ENCODE data around the gene LRP1B.

The LRP1B gene

DNA sequence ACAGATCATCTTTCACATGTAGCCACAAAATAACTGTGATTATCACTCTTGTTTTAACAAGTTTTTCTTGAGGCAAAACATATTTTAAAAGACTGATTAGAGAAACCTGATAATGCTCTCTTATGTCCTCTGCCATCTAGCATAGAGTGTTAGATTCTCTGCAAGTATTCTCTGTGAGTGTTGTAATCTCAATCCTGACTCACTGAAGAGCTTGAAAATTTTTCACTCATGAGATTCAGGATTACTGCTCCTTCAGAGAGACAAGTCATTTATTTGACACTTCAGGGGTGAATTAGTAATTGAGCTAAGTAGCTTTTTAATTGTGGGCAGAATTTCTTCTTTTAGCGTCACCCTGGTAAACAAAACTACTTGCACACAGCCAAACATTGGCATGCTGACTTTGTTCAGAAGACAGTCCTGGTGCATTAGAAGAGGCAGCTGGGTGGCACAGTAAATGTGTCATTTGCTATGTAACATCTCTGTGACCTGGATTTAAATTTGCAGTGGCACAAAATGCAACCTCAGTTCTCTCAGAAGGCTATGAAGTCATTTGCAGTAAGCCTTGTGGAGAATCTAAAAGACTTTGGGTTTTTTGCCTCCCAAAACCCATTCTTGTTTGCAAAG is 172.9 kb downstream of the LRP1B start:
- no peaks in the 10 kb centered on the region for H3K36me3 ChIP-seq (ENCODE audit: insufficient read depth)
- no peak overlapping the region for H3K4me3 ChIP-seq (IDR thresholded peaks at IDR 0.05; ENCODE audit: insufficient read depth, low read depth, low read length)
- H3K27ac ChIP-seq, result no peak overlapping the region
- no peaks in the 10 kb centered on the region for H3K79me2 ChIP-seq (ENCODE audit: insufficient read depth, low read depth)
- no peak overlapping the region for H3K9ac ChIP-seq
- H3K27me3 ChIP-seq (ENCODE audit: insufficient read depth, low read depth), result no peaks in the 10 kb centered on the region
- TF ChIP-seq, protein P1, sequence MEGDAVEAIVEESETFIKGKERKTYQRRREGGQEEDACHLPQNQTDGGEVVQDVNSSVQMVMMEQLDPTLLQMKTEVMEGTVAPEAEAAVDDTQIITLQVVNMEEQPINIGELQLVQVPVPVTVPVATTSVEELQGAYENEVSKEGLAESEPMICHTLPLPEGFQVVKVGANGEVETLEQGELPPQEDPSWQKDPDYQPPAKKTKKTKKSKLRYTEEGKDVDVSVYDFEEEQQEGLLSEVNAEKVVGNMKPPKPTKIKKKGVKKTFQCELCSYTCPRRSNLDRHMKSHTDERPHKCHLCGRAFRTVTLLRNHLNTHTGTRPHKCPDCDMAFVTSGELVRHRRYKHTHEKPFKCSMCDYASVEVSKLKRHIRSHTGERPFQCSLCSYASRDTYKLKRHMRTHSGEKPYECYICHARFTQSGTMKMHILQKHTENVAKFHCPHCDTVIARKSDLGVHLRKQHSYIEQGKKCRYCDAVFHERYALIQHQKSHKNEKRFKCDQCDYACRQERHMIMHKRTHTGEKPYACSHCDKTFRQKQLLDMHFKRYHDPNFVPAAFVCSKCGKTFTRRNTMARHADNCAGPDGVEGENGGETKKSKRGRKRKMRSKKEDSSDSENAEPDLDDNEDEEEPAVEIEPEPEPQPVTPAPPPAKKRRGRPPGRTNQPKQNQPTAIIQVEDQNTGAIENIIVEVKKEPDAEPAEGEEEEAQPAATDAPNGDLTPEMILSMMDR (conservative IDR thresholded peaks at IDR 0.05; ENCODE audit: low read depth, low read length), result no peak
- H3K4me1 ChIP-seq (ENCODE audit: low read depth, poor library complexity, severe bottlenecking), result peaks cover 4% of the 10 kb centered on the region
- peak overlapping the region; percentile 29; the same call in 1 of the 2 replicates for H2AFZ ChIP-seq (ENCODE audit: low read depth)
- H3K4me2 ChIP-seq, result no peak overlapping the region
- H4K20me1 ChIP-seq (ENCODE audit: insufficient read depth), result no peaks in the 10 kb centered on the region

DNA sequence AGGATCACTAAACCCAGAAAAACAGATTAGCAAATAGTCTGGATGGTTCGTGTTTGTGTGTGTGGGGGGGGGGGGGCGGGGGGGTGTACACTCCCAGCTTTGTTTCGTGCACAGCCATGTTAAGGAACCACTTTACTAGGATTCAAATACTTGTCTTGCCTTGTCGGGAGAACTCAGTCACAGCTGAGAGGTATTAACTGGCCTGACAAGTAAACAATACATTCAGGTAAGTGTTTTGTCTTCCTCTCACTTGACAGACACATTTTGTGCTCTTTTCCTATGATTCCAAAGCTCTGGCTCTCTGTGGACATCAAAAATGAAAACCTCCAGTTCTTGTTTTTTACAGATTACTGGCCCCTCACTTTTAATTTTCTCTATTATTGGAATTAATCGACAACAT is 173.5 kb downstream of the LRP1B start:
- no peaks in the 10 kb centered on the region for H3K36me3 ChIP-seq (ENCODE audit: insufficient read depth)
- H2AFZ ChIP-seq (ENCODE audit: low read depth), result no peak overlapping the region
- no peaks in the 10 kb centered on the region for H3K79me2 ChIP-seq (ENCODE audit: insufficient read depth, low read depth)
- H3K4me2 ChIP-seq, result no peak overlapping the region
- no peaks in the 10 kb centered on the region for H4K20me1 ChIP-seq (ENCODE audit: insufficient read depth)
- no peak overlapping the region for H3K27ac ChIP-seq
- TF ChIP-seq, protein P1 (conservative IDR thresholded peaks at IDR 0.05; ENCODE audit: low read depth, low read length), result no peak
- no peak overlapping the region for H3K4me3 ChIP-seq (IDR thresholded peaks at IDR 0.05; ENCODE audit: insufficient read depth, low read depth, low read length)
- no peaks in the 10 kb centered on the region for H3K27me3 ChIP-seq (ENCODE audit: insufficient read depth, low read depth)
- no peak overlapping the region for H3K9ac ChIP-seq
- H3K4me1 ChIP-seq (ENCODE audit: low read depth, poor library complexity, severe bottlenecking), result peaks cover 4% of the 10 kb centered on the region

DNA sequence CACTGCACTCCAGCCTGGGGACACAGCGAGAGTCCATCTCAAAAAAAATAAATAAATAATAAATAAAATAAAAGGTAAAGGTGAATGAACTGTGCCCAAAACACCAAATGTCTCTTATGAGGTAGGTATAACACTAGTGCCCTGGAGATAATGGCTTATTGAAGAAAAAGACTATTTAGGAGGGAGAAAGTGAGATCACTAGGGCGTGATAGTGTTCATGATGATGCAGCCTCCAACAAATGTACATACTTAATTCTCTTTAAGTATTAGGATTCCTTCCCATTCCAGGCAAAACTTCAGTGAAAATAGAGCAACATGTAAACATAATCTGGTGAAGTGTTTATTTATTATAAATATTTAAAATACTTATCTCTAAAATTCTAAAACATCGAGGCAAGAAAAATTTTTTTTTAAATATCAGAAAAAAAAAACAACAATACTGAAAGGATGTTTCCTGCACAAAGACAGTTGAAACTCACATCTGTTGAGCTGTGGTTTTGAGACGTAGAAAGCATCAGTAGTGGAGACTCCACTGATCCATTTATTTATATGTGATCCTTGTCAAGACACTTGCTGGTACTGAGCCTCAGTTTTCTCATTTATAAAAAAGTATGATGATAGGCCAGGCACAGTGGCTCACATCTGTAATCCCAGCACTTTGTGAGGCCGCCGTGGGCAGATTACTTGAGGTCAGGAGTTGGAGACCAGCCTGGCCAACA is 183.3 kb downstream of the LRP1B start:
- no peak overlapping the region for H3K9ac ChIP-seq
- H3K4me2 ChIP-seq, result no peak overlapping the region
- H3K27ac ChIP-seq, result peak overlapping the region; percentile 38; the same call in 1 of the 2 replicates

DNA sequence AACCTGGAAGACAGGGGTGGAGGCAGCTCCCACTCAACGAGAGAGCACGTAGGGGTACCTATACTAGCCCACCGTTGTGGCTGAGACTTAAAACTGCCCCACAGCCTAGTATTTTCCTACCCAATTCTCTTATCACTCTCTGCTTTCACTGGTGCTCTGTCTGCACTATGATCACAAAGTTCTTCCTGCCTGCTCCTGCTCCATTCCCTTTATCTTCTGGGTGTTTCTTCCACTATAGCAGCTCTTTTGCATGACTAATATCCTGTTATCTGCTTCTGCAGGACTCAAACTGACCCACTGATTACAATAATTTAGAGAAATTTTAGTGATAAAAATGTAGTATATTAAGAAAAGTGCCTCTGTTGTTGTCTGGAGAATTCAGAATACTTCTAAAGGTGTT is 184.8 kb downstream of the LRP1B start:
- no peak overlapping the region for H3K4me3 ChIP-seq (IDR thresholded peaks at IDR 0.05; ENCODE audit: insufficient read depth, low read depth, low read length)
- no peak overlapping the region for H2AFZ ChIP-seq (ENCODE audit: low read depth)
- no peak overlapping the region for H3K9ac ChIP-seq
- no peaks in the 10 kb centered on the region for H3K36me3 ChIP-seq (ENCODE audit: insufficient read depth)
- no peak overlapping the region for H3K4me2 ChIP-seq
- TF ChIP-seq, protein P1 (conservative IDR thresholded peaks at IDR 0.05; ENCODE audit: low read depth, low read length), result no peak
- H3K79me2 ChIP-seq (ENCODE audit: insufficient read depth, low read depth), result no peaks in the 10 kb centered on the region
- no peaks in the 10 kb centered on the region for H4K20me1 ChIP-seq (ENCODE audit: insufficient read depth)
- no peaks in the 10 kb centered on the region for H3K27me3 ChIP-seq (ENCODE audit: insufficient read depth, low read depth)
- peaks cover 16% of the 10 kb centered on the region for H3K4me1 ChIP-seq (ENCODE audit: low read depth, poor library complexity, severe bottlenecking)
- no peak overlapping the region for H3K27ac ChIP-seq

More for the DNA sequence above, 183.3 kb downstream of the LRP1B start:
- Histone ChIP-seq H3K4me3 (IDR thresholded peaks at IDR 0.05; ENCODE audit: insufficient read depth, low read depth, low read length) (no peak overlapping the region), H3K27me3 (ENCODE audit: insufficient read depth, low read depth) (no peaks in the 10 kb centered on the region), H3K36me3 (ENCODE audit: insufficient read depth) (no peaks in the 10 kb centered on the region), H4K20me1 (ENCODE audit: insufficient read depth) (no peaks in the 10 kb centered on the region), H3K79me2 (ENCODE audit: insufficient read depth, low read depth) (no peaks in the 10 kb centered on the region), H3K4me1 (ENCODE audit: low read depth, poor library complexity, severe bottlenecking) (peaks cover 16% of the 10 kb centered on the region), H2AFZ (ENCODE audit: low read depth) (no peak overlapping the region)
- TF ChIP-seq, protein P1 (conservative IDR thresholded peaks at IDR 0.05; ENCODE audit: low read depth, low read length), result no peak

All from KMS-11 (cell line).